ENCODE results near the gene C1QA.

The C1QA gene

GRCh38 chr1:22606161-22606560, 30.3 kb upstream of the C1QA start:
- H3K27me3 ChIP-seq = peaks cover 0 to 79% of the 10 kb centered on the region in 2 donors
- intact Hi-C loops (cut with DNase I; ENCODE audit: low total_unique reads) = no loop called here

DNA sequence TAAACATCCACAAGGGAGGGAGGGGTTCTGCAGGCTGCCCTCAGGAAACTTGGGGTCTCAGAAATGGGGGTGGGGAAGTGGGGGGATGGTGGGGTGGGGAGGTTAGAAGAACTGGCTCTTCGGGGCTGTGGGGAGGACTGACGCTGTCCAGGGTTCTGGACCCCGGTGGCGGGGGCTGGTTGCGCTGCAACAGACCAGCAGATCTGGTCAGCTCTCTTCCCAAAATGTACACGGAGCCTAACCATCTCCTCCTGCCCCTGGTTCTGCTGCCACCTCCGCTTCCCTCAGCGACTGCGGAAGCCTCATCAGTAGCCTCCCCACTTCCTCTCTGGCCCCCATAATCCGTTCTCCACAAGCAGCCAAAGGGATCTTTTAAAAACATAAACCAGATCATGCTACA, 29.3 kb upstream of the C1QA start:
- Histone ChIP-seq H3K36me3 (no peaks in the 10 kb centered on the region), H3K4me1 (no peaks in the 10 kb centered on the region), H3K4me3 (no peak overlapping the region), H3K9me3 (no peaks in the 10 kb centered on the region), H3K27me3 (peaks cover 0 to 76% of the 10 kb centered on the region in 2 donors), H3K27ac (no peak overlapping the region)
- no peak for TF ChIP-seq CTCF (IDR thresholded peaks at IDR 0.05)
- intact Hi-C loops (cut with DNase I; ENCODE audit: low total_unique reads) = no loop called here
- no peak for DNase-seq

More at GRCh38 chr1:22606161-22606560, 30.3 kb upstream of the C1QA start:
- H3K4me1 ChIP-seq = no peaks in the 10 kb centered on the region
- H3K36me3 ChIP-seq = no peaks in the 10 kb centered on the region
- DNase-seq = no peak
- no peak overlapping the region for H3K27ac ChIP-seq
- no peak overlapping the region for H3K4me3 ChIP-seq
- TF ChIP-seq CTCF (IDR thresholded peaks at IDR 0.05) = no peak
- no peaks in the 10 kb centered on the region for H3K9me3 ChIP-seq

GRCh38 chr1:22608361-22608760, 28.1 kb upstream of the C1QA start:
- no peaks in the 10 kb centered on the region for H3K4me1 ChIP-seq
- no peak for DNase-seq
- H3K9me3 ChIP-seq = no peaks in the 10 kb centered on the region
- intact Hi-C loops (cut with DNase I; ENCODE audit: low total_unique reads) = no loop called here
- peaks cover 0 to 71% of the 10 kb centered on the region in 2 donors for H3K27me3 ChIP-seq
- H3K27ac ChIP-seq = no peak overlapping the region
- no peak overlapping the region for H3K4me3 ChIP-seq
- no peak for TF ChIP-seq CTCF (IDR thresholded peaks at IDR 0.05)
- H3K36me3 ChIP-seq = no peaks in the 10 kb centered on the region

- no peaks in the 10 kb centered on the region for H3K9me3 ChIP-seq
- no peak overlapping the region for H3K27ac ChIP-seq
- no peaks in the 10 kb centered on the region for H3K36me3 ChIP-seq
- TF ChIP-seq CTCF (IDR thresholded peaks at IDR 0.05) = no peak
- intact Hi-C loops (cut with DNase I; ENCODE audit: low total_unique reads) = no loop called here
- H3K4me3 ChIP-seq = no peak overlapping the region
- H3K4me1 ChIP-seq = no peaks in the 10 kb centered on the region
- no peak for DNase-seq
- peaks cover 0 to 71% of the 10 kb centered on the region in 2 donors for H3K27me3 ChIP-seq
Observed at GRCh38 chr1:22609291-22609690, 27.1 kb upstream of the C1QA start.

- no peak overlapping the region for H3K4me3 ChIP-seq
- intact Hi-C loops (cut with DNase I; ENCODE audit: low total_unique reads) = no loop called here
- H3K27me3 ChIP-seq = peaks cover 0 to 72% of the 10 kb centered on the region in 2 donors
- no peaks in the 10 kb centered on the region for H3K4me1 ChIP-seq
- no peak for TF ChIP-seq CTCF (IDR thresholded peaks at IDR 0.05)
- H3K9me3 ChIP-seq = no peaks in the 10 kb centered on the region
- no peaks in the 10 kb centered on the region for H3K36me3 ChIP-seq
- H3K27ac ChIP-seq = no peak overlapping the region
- DNase-seq = no peak
Observed at GRCh38 chr1:22611530-22611947, 24.9 kb upstream of the C1QA start.
